ENCODE results near the gene ITGAV. TPM values are rescaled to one million over a fixed set of nuclear protein-coding genes. Genes with fewer than 3 reads are reported as not detected.

Gene ITGAV
- total and polyA plus RNA-seq, 2 of the 4 experiments (the other 2 are of a cell fraction) = 45.8 to 181 TPM

DNA sequence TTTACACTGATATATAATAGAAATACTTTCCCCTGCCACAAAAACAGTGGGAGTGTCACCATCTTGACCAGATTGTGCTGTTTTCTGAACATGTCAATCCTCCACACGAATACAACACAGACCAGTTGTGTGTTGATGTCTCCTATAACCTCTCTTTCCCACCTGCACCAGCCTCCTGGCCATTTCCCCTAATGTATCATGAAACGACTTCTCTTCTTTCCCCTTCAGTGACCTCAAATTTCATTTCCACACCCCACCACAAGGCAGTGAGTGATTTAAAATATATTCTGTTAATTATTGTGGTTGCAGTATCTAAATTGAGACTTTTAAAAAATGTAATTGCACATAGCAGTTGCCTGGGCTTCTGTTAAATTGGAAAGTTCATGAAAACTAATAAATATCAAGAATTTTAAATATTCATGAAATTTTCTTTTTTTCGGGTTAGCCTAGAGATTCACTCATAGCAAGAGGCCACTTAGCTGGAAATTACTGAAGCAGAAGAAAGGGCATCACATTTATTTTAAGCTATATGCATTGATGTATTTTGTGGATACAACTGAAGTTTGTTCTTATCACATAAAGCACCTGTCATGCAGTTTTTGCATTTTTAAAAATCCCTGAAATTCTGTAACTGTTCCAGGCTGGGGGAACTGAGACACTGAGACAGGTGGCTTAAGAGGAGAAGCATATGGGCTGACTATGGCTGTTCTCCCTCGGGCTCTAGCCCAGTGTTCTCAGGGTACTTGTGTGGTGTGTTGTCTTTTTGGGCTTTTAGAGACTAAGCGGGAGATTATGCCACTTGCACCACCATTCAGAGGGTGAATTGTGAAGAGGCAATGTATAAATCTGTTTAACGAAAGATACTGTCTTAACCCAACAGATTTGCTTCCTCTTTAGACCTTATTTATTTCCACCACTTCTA, 119.9 kb downstream of the ITGAV start:
- WGBS, 2 experiments (ENCODE audit: extremely low coverage in 2 of 2, insufficient read length in 1 of 2) = 55% methylated on average over 1 of the region's 6 CpGs; no CpG with 5 or more reads in 1 of the 2 experiments
- Histone ChIP-seq H2BK15ac (ENCODE audit: low read depth, low read length) (no peak overlapping the region), H4K91ac (ENCODE audit: insufficient read depth, low read depth, low read length) (no peak overlapping the region), H3K4me1 (ENCODE audit: control insufficient read depth, insufficient read depth, low read length) (no peaks in the 10 kb centered on the region), H3K23ac (ENCODE audit: low read depth, low read length) (no peak overlapping the region), H3K18ac (ENCODE audit: low read depth, low read length) (no peak overlapping the region), H4K8ac (ENCODE audit: low read depth in 2 of 2, low read length in 2 of 2) (no peak overlapping the region), H2BK120ac (ENCODE audit: low read depth, low read length) (no peak overlapping the region), H4K20me1 (ENCODE audit: insufficient read depth, low read length) (no peaks in the 10 kb centered on the region), H3K56ac (ENCODE audit: extremely low read depth, insufficient read depth, low read length) (no peak overlapping the region), H2AFZ (replicated peaks; ENCODE audit: low read length, poor library complexity) (no peak overlapping the region), H3K36me3 (ENCODE audit: control insufficient read depth, insufficient read depth, low read length) (peaks cover 1% of the 10 kb centered on the region; the same call in 1 of the 2 replicates), H2AK5ac (ENCODE audit: low read depth, low read length) (no peak overlapping the region), H3K9me3 (ENCODE audit: control insufficient read depth, insufficient read depth, low read length) (no peaks in the 10 kb centered on the region), H3K9me1 (ENCODE audit: insufficient read depth, low read length) (no peaks in the 10 kb centered on the region; the same call in 1 of the 2 replicates), H3K4ac (ENCODE audit: low read depth, low read length) (no peak overlapping the region), H2BK5ac (ENCODE audit: low read depth, low read length, poor library complexity, severe bottlenecking) (no peak overlapping the region), H3K9ac (ENCODE audit: low read depth, low read length) (no peak overlapping the region), H4K5ac (ENCODE audit: low read depth, low read length) (no peak overlapping the region), H2BK20ac (ENCODE audit: low read depth, low read length) (no peak overlapping the region), H2AK9ac (replicated peaks; ENCODE audit: low read depth, low read length, poor library complexity) (no peak overlapping the region), H3K14ac (replicated peaks; ENCODE audit: low read depth, low read length) (no peak overlapping the region), H3K27ac (ENCODE audit: insufficient read depth, low read length) (no peak overlapping the region), H3K79me1 (ENCODE audit: low read depth in 1 of 2, low read length in 2 of 2) (no peaks in the 10 kb centered on the region; a peak in 1 of 4 replicates), H3K4me3 (ENCODE audit: insufficient read depth, low read depth, low read length) (no peak overlapping the region), H3K27me3 (ENCODE audit: control insufficient read depth, insufficient read depth, low read length) (no peaks in the 10 kb centered on the region), H3K4me2 (ENCODE audit: low read depth, low read length) (no peak overlapping the region)
- ATAC-seq (ENCODE audit: low read depth) (no peak), DNase-seq (no peak)
- dilution Hi-C loops (cut with HindIII; ENCODE audit: low sequenced_read_pairs, unreplicated experiment) = no loop called here
- BruUV-seq (replicated peaks) = no TSS peak
- ChIA-PET CTCF (no interaction called here), POLR2A (ENCODE audit: unreplicated experiment) (interaction anchor here (0.6 kb wide), 1 partner anchor 15 kb away, joined by 4 read pairs; no protein-coding TSS in a partner anchor)
- no peak for TF ChIP-seq CTCF (conservative IDR thresholded peaks at IDR 0.05; ENCODE audit: low read depth, low read length)
- TF ChIP-seq SMC3 (IDR thresholded peaks at IDR 0.05; ENCODE audit: low read depth, low read length) = no peak
- no peak for TF ChIP-seq RCOR1 (IDR thresholded peaks at IDR 0.05; ENCODE audit: insufficient replicate concordance, low read length)
- TF ChIP-seq MXI1 (IDR thresholded peaks at IDR 0.05; ENCODE audit: borderline replicate concordance, low read depth, low read length) = no peak
- TF ChIP-seq POLR2A (IDR thresholded peaks at IDR 0.05; ENCODE audit: low read depth, low read length) = no peak
- no peak for TF ChIP-seq RAD21 (IDR thresholded peaks at IDR 0.05; ENCODE audit: low read length)
- in situ Hi-C loops (cut with MboI; ENCODE audit: low sequenced_read_pairs) = no loop called here
- intact Hi-C loops (cut with micrococcal nuclease) = no loop called here
